GM10266 (cell line): ENCODE results near the gene MAN2A2.

Experiments used
- DNase-seq: peaks from one replicate; pipeline ENCODE4 v3.0.0; 2012; ENCODE audit errors: extremely low spot score
- TF ChIP-seq, protein P1 (sequence below): IDR thresholded peaks from 2 replicates; pipeline ENCODE4 v1.5.1; 2012; ENCODE audit warnings: mild to moderate bottlenecking, low read depth; ENCODE audit not compliant: control insufficient read depth, insufficient read depth; ENCODE audit errors: missing control alignments

MAN2A2 gene

DNA sequence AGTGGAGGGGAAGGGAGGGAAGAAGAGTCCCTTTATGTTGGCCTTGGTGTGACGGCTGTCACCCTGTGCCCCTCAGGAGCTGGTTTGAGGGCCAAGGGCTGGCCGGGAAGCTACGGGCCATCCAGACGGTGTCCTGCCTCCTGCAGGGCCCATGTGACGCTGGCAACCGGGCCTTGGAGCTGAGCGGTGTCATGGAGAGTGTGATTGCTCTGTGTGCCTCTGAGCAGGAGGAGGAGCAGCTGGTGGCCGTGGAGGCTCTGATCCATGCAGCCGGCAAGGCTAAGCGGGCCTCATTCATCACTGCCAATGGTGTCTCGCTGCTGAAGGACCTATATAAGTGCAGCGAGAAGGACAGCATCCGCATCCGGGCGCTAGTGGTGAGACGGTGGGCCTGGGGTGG is 43.4 kb downstream of the MAN2A2 start:
- TF ChIP-seq, protein P1, sequence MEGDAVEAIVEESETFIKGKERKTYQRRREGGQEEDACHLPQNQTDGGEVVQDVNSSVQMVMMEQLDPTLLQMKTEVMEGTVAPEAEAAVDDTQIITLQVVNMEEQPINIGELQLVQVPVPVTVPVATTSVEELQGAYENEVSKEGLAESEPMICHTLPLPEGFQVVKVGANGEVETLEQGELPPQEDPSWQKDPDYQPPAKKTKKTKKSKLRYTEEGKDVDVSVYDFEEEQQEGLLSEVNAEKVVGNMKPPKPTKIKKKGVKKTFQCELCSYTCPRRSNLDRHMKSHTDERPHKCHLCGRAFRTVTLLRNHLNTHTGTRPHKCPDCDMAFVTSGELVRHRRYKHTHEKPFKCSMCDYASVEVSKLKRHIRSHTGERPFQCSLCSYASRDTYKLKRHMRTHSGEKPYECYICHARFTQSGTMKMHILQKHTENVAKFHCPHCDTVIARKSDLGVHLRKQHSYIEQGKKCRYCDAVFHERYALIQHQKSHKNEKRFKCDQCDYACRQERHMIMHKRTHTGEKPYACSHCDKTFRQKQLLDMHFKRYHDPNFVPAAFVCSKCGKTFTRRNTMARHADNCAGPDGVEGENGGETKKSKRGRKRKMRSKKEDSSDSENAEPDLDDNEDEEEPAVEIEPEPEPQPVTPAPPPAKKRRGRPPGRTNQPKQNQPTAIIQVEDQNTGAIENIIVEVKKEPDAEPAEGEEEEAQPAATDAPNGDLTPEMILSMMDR, result no peak
- DNase-seq, result no peak

DNA sequence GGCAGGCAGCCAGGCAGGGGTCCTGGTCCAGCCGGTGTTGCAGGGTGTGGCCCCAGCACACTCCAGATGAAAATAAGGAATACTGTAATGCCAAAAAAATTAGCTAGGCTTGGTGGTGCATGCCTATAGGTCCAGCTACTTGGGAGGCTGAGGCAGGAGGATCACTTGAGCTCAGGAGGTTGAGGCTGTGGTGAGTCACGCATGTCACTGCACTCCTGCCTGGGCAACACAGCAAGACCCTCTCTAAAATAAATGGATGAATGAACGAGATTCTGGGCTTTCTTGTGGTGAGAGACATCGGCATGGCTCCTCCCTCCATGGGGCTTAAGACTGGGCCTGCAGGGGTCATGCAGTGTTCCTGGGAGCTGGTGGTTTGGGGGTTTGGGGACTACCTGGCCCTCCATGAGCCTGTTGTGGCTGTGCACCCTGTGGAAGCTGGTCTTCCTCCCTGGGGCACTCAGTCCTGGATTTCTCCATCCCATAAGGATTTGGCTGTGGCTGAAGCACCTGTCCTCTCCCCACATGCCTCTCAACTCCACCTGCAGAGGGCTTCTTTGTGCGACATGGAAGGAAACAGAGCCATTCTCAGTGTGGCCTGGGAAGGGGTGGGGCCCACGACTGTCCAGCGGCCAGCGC is 44.0 kb downstream of the MAN2A2 start:
- no peak for DNase-seq
- TF ChIP-seq, protein P1, result no peak

DNA sequence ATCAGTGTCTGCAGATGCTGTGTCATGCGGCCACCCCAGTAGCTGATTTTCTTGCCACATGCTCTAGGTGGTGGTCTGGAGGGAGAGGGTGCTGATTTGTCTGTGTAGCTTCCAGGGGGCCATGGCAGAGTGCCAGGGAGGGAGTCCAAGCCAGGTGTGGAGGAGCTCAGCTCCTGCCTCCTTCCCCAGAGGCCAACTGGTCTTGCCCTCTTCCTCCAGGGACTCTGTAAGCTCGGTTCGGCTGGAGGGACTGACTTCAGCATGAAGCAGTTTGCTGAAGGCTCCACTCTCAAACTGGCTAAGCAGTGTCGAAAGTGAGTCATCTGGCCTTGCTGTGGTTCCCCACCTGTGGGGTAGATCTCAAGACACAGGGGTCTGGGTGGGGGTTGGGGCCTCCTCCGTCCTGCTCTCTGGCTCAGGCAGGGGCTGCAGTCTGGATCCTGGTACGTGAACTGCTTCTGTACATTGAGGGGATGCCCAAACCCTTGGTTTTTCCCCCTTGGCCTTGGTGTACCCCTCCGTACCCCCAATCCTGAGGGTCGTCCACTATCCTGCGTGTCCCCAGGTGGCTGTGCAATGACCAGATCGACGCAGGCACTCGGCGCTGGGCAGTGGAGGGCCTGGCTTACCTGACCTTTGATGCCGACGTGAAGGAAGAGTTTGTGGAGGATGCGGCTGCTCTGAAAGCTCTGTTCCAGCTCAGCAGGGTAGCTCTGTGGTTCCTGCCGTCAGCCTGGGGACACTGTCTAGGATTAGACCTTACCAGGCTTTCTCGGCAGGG is 44.7 kb downstream of the MAN2A2 start:
- DNase-seq, result no peak
- TF ChIP-seq, protein P1, result no peak

DNA sequence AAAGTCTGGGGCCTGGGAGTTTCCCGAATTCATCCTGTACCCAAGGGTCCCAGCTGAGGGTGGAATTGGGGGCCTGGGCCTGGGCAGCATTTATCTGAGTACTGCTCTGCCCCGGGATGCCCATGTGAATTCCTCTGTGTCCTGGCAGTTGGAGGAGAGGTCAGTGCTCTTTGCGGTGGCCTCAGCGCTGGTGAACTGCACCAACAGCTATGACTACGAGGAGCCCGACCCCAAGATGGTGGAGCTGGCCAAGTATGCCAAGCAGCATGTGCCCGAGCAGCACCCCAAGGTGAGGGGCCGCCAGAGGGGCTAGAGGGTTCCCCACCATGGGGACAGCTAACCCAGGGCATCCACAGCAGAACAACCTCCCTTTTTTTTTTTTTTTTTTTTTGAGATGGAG is 45.4 kb downstream of the MAN2A2 start:
- TF ChIP-seq, protein P1, result no peak
- no peak for DNase-seq

DNA sequence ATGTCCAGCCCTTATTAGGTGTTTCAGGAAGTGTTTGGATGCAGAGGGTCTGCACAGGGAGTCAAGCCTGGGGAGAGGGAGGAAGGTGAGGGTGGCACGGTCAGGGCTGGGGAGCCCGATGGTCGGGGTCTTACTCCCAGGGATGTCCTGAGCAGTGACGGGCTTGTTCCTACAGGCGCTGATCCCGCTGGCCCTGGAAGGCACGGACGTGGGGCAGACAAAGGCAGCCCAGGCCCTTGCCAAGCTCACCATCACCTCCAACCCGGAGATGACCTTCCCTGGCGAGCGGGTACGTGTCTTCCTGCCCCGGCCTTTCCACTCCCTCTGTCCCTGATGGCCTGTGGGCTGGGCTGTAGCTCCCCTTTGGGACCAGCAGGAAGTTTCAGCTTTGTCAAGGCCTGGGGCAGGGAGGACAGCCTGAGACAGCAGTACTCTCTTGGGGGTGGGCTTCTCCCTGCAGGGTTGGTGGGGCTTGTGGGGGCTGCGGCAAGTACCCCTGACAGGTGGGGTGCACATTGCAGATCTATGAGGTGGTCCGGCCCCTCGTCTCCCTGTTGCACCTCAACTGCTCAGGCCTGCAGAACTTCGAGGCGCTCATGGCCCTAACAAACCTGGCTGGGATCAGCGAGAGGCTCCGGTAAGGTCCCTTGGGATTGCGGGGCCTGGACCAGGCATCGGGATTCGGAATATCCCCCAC is 47.0 kb downstream of the MAN2A2 start:
- no peak for DNase-seq
- TF ChIP-seq, protein P1, result no peak

DNA sequence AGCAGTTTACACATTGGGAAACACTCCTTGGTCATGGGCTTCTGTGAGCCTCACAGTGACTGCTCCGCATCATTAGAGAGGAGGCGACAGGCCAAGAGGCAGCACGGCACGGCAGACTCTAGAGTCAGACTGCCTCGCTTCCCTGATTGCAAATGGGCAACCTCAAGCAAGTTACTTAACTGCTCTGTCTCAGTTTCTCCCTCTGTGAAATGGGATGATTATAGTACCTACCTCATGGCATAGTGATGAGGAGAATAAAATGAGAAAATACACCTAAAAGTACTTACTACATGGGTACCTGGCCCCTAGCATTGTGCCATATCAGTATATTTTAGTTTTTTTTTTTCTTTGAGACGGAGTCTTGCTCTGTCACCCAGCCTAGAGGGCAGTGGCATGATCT is 47.6 kb downstream of the MAN2A2 start:
- TF ChIP-seq, protein P1, result no peak

More for the DNA sequence above, 47.6 kb downstream of the MAN2A2 start:
- DNase-seq, result no peak
